Lower lobe of right lung (tissue), 2 donors: ENCODE measurements around the gene LAMA2. TPM values are rescaled to one million over a fixed set of nuclear protein-coding genes. Genes with fewer than 3 reads are reported as not detected.

ENCODE experiments used
- ATAC-seq, 2 donors: fragments of 200-7000 bp; cut with Tn5 transposase; one replicate each; pipeline ENCODE4 v1.9.1; 2020 to 2022; ENCODE audit warnings: mild to moderate bottlenecking in 2 of 2, moderate library complexity in 2 of 2
- DNase-seq: peaks from one replicate; pipeline ENCODE4 v3.0.0-alpha.2; 2020
- H3K27ac ChIP-seq: fragments of 200-600 bp; one replicate; pipeline ENCODE4 v1.8.0; 2022
- H3K27me3 ChIP-seq: fragments of 200-600 bp; one replicate; pipeline ENCODE4 v1.8.0; 2022; ENCODE audit warnings: low read depth
- H3K36me3 ChIP-seq: fragments of 200-600 bp; one replicate; pipeline ENCODE4 v1.8.0; 2022; ENCODE audit warnings: mild to moderate bottlenecking
- H3K4me1 ChIP-seq: fragments of 200-600 bp; one replicate; pipeline ENCODE4 v1.8.0; 2022
- H3K4me3 ChIP-seq: fragments of 200-600 bp; one replicate; pipeline ENCODE4 v1.8.0; 2022; ENCODE audit warnings: mild to moderate bottlenecking
- H3K9me3 ChIP-seq: fragments of 200-600 bp; one replicate; pipeline ENCODE4 v1.8.0; 2022
- CTCF ChIP-seq: fragments of 200-600 bp; IDR thresholded peaks from one replicate; pipeline ENCODE4 v1.8.0; 2022; ENCODE audit warnings: antibody characterized with exemption, mild to moderate bottlenecking
- intact Hi-C: fragments of 100-400 bp; cut with DNase I; formaldehyde crosslinking; loops from one replicate; pipeline ENCODE4 v1.11.0; 2022
- total RNA-seq: library from RNA; stranded (reverse); fragmentation: NEBNext Ultra II Directional; extraction: Animal tissue kit (Norgen Biotek cat#: 25700); gene quantifications from one replicate; pipeline ENCODE4 v1.2.1, GENCODE V29; 2021
- donor health status: DM: no; HTN: yes; CAD: no; lungs with severe emphysema.

LAMA2 gene
- total RNA-seq, 1 donor from 2014 or later, result 49.6 TPM

GRCh38 chr6:129447198-129447565 lies 564.2 kb downstream of the LAMA2 start:
- ATAC-seq (no peak), DNase-seq (no peak)
- Histone ChIP-seq H3K36me3 (no peaks in the 10 kb centered on the region), H3K27me3 (no peaks in the 10 kb centered on the region), H3K4me1 (no peaks in the 10 kb centered on the region), H3K27ac (no peak overlapping the region), H3K9me3 (no peaks in the 10 kb centered on the region), H3K4me3 (no peak overlapping the region)
- TF ChIP-seq CTCF, result no peak
- intact Hi-C loops, result no loop called here

GRCh38 chr6:129448965-129449364 lies 566.0 kb downstream of the LAMA2 start:
- no peak for ATAC-seq
- intact Hi-C loops, result no loop called here
- no peak overlapping the region for H3K4me3 ChIP-seq
- TF ChIP-seq CTCF, result no peak
- no peak overlapping the region for H3K27ac ChIP-seq
- no peaks in the 10 kb centered on the region for H3K9me3 ChIP-seq
- no peak for DNase-seq
- no peaks in the 10 kb centered on the region for H3K36me3 ChIP-seq
- H3K27me3 ChIP-seq, result no peaks in the 10 kb centered on the region
- H3K4me1 ChIP-seq, result no peaks in the 10 kb centered on the region

GRCh38 chr6:129451187-129451586 lies 568.2 kb downstream of the LAMA2 start:
- Histone ChIP-seq H3K4me3 (no peak overlapping the region), H3K9me3 (no peaks in the 10 kb centered on the region), H3K4me1 (no peaks in the 10 kb centered on the region), H3K36me3 (no peaks in the 10 kb centered on the region), H3K27me3 (no peaks in the 10 kb centered on the region), H3K27ac (no peak overlapping the region)
- ATAC-seq (peak; percentile 24 to 30), DNase-seq (no peak)
- no peak for TF ChIP-seq CTCF
- intact Hi-C loops, result no loop called here

- Histone ChIP-seq H3K9me3 (no peaks in the 10 kb centered on the region), H3K4me1 (no peaks in the 10 kb centered on the region), H3K4me3 (no peak overlapping the region), H3K27ac (no peak overlapping the region), H3K36me3 (no peaks in the 10 kb centered on the region), H3K27me3 (no peaks in the 10 kb centered on the region)
- TF ChIP-seq CTCF, result no peak
- no peak for ATAC-seq
- intact Hi-C loops, result no loop called here
- no peak for DNase-seq
Measured at GRCh38 chr6:129453073-129453472, 570.1 kb downstream of the LAMA2 start.

GRCh38 chr6:129454488-129454887 lies 571.5 kb downstream of the LAMA2 start:
- Histone ChIP-seq H3K36me3 (no peaks in the 10 kb centered on the region), H3K27ac (no peak overlapping the region), H3K4me3 (no peak overlapping the region), H3K4me1 (no peaks in the 10 kb centered on the region), H3K27me3 (no peaks in the 10 kb centered on the region), H3K9me3 (no peaks in the 10 kb centered on the region)
- peak in 1 of 2 donors; percentile 37 for ATAC-seq
- intact Hi-C loops, result no loop called here
- no peak for DNase-seq
- no peak for TF ChIP-seq CTCF
